Islet precursor cell (in vitro differentiated cells): ENCODE measurements around the gene CNNM1.

ENCODE experiments used
- DNase-seq: peaks from one replicate; pipeline ENCODE4 v3.0.0-alpha.2; 2018

CNNM1 gene

DNA sequence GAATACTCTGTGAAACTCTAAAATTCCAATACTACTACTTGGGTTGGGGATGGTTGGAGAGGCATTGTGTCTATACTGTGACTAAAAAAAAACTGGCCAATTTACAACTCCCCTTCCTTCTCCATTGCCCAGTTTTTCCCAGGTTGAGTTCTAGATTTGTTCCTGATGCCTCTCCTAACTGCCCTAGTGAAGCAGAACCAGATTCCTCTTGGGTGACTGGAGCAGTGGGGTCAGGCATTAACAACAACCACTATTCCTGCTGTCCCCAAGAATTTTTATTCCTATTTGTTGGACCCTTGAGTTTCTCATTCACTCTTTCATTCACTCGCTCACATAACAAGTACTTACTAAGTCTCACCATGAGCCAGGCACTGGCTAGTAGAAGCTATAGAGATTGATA lies 95.5 kb downstream of the CNNM1 start:
- no peak for DNase-seq

GRCh38 chr10:99425204-99425603 lies 96.0 kb downstream of the CNNM1 start:
- no peak for DNase-seq

DNA sequence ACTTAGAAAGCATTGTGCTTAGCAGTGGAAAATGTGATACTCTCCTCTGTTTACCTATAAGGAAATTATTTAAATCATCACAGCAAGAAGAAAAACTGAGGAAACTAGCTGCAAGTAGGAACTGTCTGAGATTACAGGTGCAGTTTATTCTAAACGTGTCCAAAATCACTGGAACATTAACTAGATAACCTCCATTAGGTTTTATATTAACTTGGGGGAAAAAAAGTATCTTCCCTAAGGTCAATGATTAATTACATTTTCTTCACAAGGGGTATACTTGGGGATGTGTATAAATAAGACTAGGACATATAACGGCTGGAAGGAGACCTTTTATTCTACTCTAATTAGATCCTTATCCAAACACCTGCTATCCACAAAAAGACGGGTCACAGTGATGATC lies 97.5 kb downstream of the CNNM1 start:
- DNase-seq: no peak

DNA sequence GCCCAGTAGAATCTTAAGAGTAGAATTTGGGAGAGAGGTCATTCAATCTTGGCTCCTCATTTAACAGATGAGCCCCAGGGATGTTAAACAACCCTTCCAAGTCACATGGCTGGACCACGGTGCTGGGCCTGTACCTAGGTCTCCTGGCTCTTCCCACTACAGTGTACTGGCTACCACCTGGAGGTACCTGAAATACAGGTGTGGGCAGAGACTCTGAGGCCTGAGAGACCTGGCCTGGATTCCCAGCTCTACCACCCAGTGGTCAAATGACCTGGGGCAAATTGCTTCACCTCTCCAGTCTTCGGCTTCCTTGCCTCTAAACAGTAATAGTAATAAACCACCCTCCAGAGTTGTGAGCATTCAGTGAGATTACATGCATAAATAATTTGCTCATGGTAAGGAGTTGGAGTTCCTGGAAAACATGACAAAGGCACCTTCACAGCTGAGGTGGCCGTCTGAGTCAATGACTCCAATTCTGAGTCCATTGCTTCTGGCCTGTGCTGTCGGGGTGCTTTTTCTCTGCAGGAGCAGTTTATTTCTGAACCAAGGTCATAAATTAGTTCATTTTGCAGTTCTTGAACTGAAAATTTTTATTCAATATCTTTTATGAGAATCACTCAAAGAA lies 98.5 kb downstream of the CNNM1 start:
- DNase-seq: no peak

DNA sequence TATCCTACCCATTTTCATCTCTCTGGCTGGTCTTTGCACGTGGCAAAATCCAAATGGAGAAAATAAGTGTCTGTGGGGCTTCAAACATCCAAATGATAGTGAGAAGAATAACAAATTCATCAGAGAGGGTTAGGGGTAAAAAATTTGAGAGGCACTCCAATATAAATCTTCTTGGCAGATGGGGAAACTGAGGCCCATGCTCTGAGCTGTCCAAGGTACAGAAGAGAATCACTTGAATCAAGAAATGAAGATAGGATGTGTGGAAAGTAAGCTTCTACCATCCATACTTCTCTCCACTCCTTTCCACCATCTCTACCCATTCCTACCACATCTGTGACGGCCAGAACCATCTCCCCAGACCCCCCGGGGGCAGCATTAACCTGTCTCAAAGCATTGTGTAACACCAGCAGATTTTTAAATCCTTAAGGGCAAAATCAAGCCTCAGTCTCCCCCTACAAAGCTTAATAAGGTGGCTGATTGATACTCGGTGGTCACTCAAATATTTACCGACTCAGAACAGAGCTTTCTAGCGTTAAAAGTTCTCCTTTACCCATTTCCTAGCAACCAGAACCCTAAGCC lies 100.5 kb downstream of the CNNM1 start:
- DNase-seq: no peak

GRCh38 chr10:99430116-99430450 lies 100.9 kb downstream of the CNNM1 start:
- DNase-seq: no peak

GRCh38 chr10:99430451-99431189 lies 101.5 kb downstream of the CNNM1 start, which contains the start of gene GOT1:
Gene GOT1 (minus strand): TSS chr10:99430624. CDS start chr10:99430565, 59 bp downstream.
- peak; percentile 99 for DNase-seq

DNA sequence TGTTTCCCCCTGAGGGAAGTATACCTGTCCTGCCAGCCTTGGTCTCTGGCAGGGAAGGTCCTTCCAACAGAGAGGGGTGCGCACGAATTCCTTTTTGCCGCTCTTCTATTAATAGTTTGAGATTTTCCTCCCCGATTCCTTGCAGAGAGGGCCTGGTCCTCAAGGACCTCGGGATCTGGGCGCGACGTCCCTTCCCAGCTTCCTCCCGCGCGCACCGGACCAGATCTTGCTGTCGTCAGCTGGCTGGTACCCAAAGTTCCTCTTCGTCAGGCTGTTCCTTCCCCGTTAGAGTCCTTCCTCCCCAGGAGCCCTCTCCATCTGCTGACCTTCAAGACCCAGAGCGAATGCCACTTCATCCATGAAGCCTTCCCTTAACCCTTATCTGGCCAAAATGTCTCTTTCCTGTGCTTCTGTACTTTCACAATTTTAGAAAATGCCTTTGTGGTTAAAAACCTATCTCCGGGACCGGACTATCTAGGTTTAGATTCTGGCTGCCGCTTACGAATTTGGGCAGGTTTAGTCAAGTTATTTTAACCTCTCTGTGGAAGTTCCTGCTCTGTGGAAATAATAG lies 102.1 kb downstream of the CNNM1 start:
- peak; percentile 69 for DNase-seq

DNA sequence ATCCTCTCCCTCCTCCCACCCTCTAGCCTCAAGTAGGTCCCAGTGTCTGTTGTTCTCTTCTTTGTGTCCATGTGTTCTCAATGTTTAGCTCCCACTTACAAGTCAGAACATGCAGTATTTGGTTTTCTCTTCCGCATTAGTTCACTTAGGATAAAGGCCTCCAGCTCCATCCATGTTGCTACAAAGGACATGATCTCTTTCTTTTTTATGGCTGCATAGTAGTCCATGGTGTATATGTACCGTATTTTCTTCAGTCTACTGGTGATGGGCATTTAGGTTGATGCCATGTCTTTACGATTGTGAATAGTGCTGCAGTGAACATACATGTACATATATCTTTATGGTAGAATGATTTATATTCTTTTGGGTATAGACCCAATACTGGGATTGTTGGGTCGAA lies 102.9 kb downstream of the CNNM1 start:
- DNase-seq: no peak

GRCh38 chr10:99432881-99433280 lies 103.7 kb downstream of the CNNM1 start:
- no peak for DNase-seq

DNA sequence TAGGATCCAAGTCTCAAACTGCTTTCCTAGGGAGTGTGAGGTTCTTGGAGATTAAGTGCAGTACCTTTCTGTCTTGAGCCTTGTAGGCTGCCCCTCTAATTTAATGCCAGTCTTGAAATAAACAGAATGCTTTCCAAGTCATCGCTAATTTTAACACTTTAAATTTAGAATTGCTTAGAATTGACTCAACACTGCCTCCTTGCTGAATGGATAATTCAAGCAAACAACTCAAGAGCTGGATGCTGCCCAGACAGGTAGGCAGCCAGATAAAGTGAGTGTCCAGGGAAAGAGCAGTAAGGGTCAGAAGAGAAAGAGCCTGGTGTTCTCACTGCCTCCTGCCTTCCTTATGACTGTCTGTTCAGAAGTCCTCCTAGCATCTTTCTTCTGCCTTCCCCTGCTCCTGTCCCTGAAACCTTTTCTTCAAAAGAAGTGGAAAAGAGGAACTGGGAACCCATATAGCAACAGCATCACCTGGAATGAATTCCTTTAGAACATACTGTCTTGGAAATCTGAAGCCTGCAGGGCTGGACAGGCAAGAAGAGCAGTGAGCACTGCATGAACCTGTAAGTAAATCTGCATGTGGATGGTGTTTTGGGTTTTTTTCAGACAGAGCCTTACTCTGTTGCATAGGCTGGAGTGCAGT lies 104.3 kb downstream of the CNNM1 start:
- DNase-seq: no peak

DNA sequence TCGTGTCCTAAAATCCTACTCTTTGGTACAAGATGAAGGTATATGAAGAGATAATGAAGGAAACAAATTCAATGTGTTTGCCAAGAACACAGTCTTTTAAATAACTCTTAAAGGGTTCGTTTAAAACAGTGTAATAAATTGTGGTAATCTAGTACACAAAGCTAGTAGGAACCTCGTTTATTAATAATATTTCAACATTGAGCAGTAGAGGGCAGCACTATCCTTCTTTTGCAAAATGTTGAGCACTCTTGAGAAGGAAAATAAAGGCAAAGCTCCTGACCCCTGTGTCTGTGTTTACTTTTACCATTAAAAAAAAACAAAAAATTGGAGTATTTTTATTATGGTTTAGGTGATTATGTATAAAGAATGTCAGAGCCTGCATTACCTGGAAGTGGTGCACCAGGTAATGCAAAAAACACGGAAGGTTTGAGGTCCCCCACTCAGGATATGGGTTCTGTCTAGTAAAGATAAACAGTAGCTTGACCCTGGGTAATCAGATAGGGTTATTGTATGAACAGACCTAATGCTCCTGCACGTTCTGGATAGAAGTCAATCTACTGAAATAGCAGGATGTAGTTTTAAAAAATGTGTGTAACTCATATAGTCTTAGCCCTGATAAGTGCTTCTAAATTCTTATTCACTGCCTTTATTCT lies 107.0 kb downstream of the CNNM1 start:
- no peak for DNase-seq

- DNase-seq: no peak
Observed at GRCh38 chr10:99438890-99439289, 109.7 kb downstream of the CNNM1 start.

DNA sequence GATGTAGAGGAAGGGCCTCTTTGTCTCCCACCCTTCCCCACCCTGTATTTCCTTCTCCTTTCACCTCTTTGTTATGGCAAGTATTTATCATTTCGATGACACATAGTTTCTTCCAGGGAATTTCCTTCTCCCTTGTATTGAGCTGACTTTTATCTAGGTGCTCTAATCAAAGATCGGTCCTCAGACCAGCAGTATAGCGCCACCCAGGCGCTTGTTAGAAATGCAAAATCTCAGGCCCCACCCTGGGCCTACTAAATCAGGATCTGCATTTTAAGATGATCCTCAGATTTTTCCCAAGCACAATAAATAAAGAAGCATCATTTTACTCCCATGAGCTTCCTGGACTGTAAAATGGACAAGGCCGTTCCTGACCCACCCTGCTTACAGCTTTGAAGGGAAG lies 113.2 kb downstream of the CNNM1 start:
- no peak for DNase-seq

GRCh38 chr10:99443500-99443899 lies 114.3 kb downstream of the CNNM1 start:
- DNase-seq: no peak
